ENCODE results near the gene PIGH.

The PIGH gene

GRCh38 chr14:67599698-67600561 is at the start of gene PIGH:
PIGH (minus strand) TSS chr14:67600268; CDS start chr14:67600203, 65 bp downstream.
- Mint-ChIP-seq H3K4me3 (peak within 1 kb of the TSS; percentile 97), H3K9me3 (no peaks in the 10 kb centered on the region), H3K27ac (peak within 1 kb of the TSS; percentile 89), H3K36me3 (ENCODE audit: low read depth) (peaks cover 15% of the 10 kb centered on the region), H3K4me1 (ENCODE audit: low read depth) (peaks cover 25% of the 10 kb centered on the region), H3K27me3 (ENCODE audit: low read depth) (peaks cover 5% of the 10 kb centered on the region)
- peak; percentile 94 for DNase-seq (ENCODE audit: low spot score)

- Mint-ChIP-seq H3K4me3 (no peak overlapping the region), H3K36me3 (ENCODE audit: low read depth) (peaks cover 50% of the 10 kb centered on the region), H3K9me3 (no peaks in the 10 kb centered on the region), H3K27ac (no peak overlapping the region), H3K4me1 (ENCODE audit: low read depth) (peaks cover 25% of the 10 kb centered on the region), H3K27me3 (ENCODE audit: low read depth) (no peaks in the 10 kb centered on the region)
- DNase-seq (ENCODE audit: low spot score): no peak
Observed at GRCh38 chr14:67646131-67646530, 46.1 kb upstream of the PIGH start.

GRCh38 chr14:67645414-67645813 is 45.3 kb upstream of the PIGH start:
- H3K36me3 Mint-ChIP-seq (ENCODE audit: low read depth): peaks cover 44% of the 10 kb centered on the region
- no peak overlapping the region for H3K27ac Mint-ChIP-seq
- H3K9me3 Mint-ChIP-seq: no peaks in the 10 kb centered on the region
- no peak for DNase-seq (ENCODE audit: low spot score)
- no peaks in the 10 kb centered on the region for H3K27me3 Mint-ChIP-seq (ENCODE audit: low read depth)
- H3K4me1 Mint-ChIP-seq (ENCODE audit: low read depth): peaks cover 25% of the 10 kb centered on the region
- H3K4me3 Mint-ChIP-seq: no peak overlapping the region

GRCh38 chr14:67644428-67644827 is 44.4 kb upstream of the PIGH start:
- H3K4me3 Mint-ChIP-seq: peak overlapping the region; percentile 32
- H3K27me3 Mint-ChIP-seq (ENCODE audit: low read depth): no peaks in the 10 kb centered on the region
- peaks cover 36% of the 10 kb centered on the region for H3K36me3 Mint-ChIP-seq (ENCODE audit: low read depth)
- no peak for DNase-seq (ENCODE audit: low spot score)
- H3K9me3 Mint-ChIP-seq: no peaks in the 10 kb centered on the region
- H3K4me1 Mint-ChIP-seq (ENCODE audit: low read depth): peaks cover 25% of the 10 kb centered on the region
- H3K27ac Mint-ChIP-seq: no peak overlapping the region

- Mint-ChIP-seq H3K27me3 (ENCODE audit: low read depth) (no peaks in the 10 kb centered on the region), H3K4me3 (peak overlapping the region; percentile 32), H3K4me1 (ENCODE audit: low read depth) (peaks cover 25% of the 10 kb centered on the region), H3K9me3 (no peaks in the 10 kb centered on the region), H3K27ac (no peak overlapping the region), H3K36me3 (ENCODE audit: low read depth) (peaks cover 32% of the 10 kb centered on the region)
- no peak for DNase-seq (ENCODE audit: low spot score)
Observed at GRCh38 chr14:67643713-67644112, 43.6 kb upstream of the PIGH start.

GRCh38 chr14:67641902-67642749 is 42.1 kb upstream of the PIGH start:
- Mint-ChIP-seq H3K27ac (peak overlapping the region; percentile 70), H3K36me3 (ENCODE audit: low read depth) (peaks cover 27% of the 10 kb centered on the region), H3K9me3 (no peaks in the 10 kb centered on the region), H3K27me3 (ENCODE audit: low read depth) (no peaks in the 10 kb centered on the region), H3K4me1 (ENCODE audit: low read depth) (peaks cover 25% of the 10 kb centered on the region), H3K4me3 (peak overlapping the region; percentile 64)
- peak; percentile 59 for DNase-seq (ENCODE audit: low spot score)

- H3K4me3 Mint-ChIP-seq: no peak overlapping the region
- H3K4me1 Mint-ChIP-seq (ENCODE audit: low read depth): peaks cover 23% of the 10 kb centered on the region
- no peaks in the 10 kb centered on the region for H3K27me3 Mint-ChIP-seq (ENCODE audit: low read depth)
- no peak for DNase-seq (ENCODE audit: low spot score)
- H3K36me3 Mint-ChIP-seq (ENCODE audit: low read depth): peaks cover 21% of the 10 kb centered on the region
- no peaks in the 10 kb centered on the region for H3K9me3 Mint-ChIP-seq
- H3K27ac Mint-ChIP-seq: no peak overlapping the region
Observed at GRCh38 chr14:67641480-67641879, 41.4 kb upstream of the PIGH start.

- H3K27ac Mint-ChIP-seq: no peak overlapping the region
- H3K9me3 Mint-ChIP-seq: no peaks in the 10 kb centered on the region
- no peak overlapping the region for H3K4me3 Mint-ChIP-seq
- H3K4me1 Mint-ChIP-seq (ENCODE audit: low read depth): peaks cover 17% of the 10 kb centered on the region
- no peaks in the 10 kb centered on the region for H3K27me3 Mint-ChIP-seq (ENCODE audit: low read depth)
- peaks cover 6% of the 10 kb centered on the region for H3K36me3 Mint-ChIP-seq (ENCODE audit: low read depth)
- no peak for DNase-seq (ENCODE audit: low spot score)
Observed at GRCh38 chr14:67638642-67639041, 38.6 kb upstream of the PIGH start.

GRCh38 chr14:67636361-67636919 is 36.4 kb upstream of the PIGH start:
- Mint-ChIP-seq H3K9me3 (no peaks in the 10 kb centered on the region), H3K27ac (no peak overlapping the region), H3K36me3 (ENCODE audit: low read depth) (no peaks in the 10 kb centered on the region), H3K4me1 (ENCODE audit: low read depth) (peaks cover 2% of the 10 kb centered on the region), H3K27me3 (ENCODE audit: low read depth) (no peaks in the 10 kb centered on the region), H3K4me3 (no peak overlapping the region)
- DNase-seq (ENCODE audit: low spot score): no peak

- Mint-ChIP-seq H3K27me3 (ENCODE audit: low read depth) (no peaks in the 10 kb centered on the region), H3K4me1 (ENCODE audit: low read depth) (peaks cover 4% of the 10 kb centered on the region), H3K27ac (no peak overlapping the region), H3K36me3 (ENCODE audit: low read depth) (peaks cover 4% of the 10 kb centered on the region), H3K9me3 (no peaks in the 10 kb centered on the region), H3K4me3 (no peak overlapping the region)
- no peak for DNase-seq (ENCODE audit: low spot score)
Observed at GRCh38 chr14:67633451-67634147, 33.5 kb upstream of the PIGH start.

GRCh38 chr14:67630938-67631337 is 30.9 kb upstream of the PIGH start:
- Mint-ChIP-seq H3K36me3 (ENCODE audit: low read depth) (peaks cover 4% of the 10 kb centered on the region), H3K27me3 (ENCODE audit: low read depth) (no peaks in the 10 kb centered on the region), H3K4me3 (no peak overlapping the region), H3K27ac (no peak overlapping the region), H3K4me1 (ENCODE audit: low read depth) (peaks cover 8% of the 10 kb centered on the region), H3K9me3 (no peaks in the 10 kb centered on the region)
- DNase-seq (ENCODE audit: low spot score): no peak

GRCh38 chr14:67630186-67630585 is 30.1 kb upstream of the PIGH start:
- peaks cover 4% of the 10 kb centered on the region for H3K36me3 Mint-ChIP-seq (ENCODE audit: low read depth)
- DNase-seq (ENCODE audit: low spot score): no peak
- no peaks in the 10 kb centered on the region for H3K27me3 Mint-ChIP-seq (ENCODE audit: low read depth)
- no peak overlapping the region for H3K4me3 Mint-ChIP-seq
- no peaks in the 10 kb centered on the region for H3K9me3 Mint-ChIP-seq
- H3K27ac Mint-ChIP-seq: no peak overlapping the region
- peaks cover 7% of the 10 kb centered on the region for H3K4me1 Mint-ChIP-seq (ENCODE audit: low read depth)

GRCh38 chr14:67627519-67627918 is 27.5 kb upstream of the PIGH start:
- Mint-ChIP-seq H3K27ac (no peak overlapping the region), H3K36me3 (ENCODE audit: low read depth) (peaks cover 8% of the 10 kb centered on the region), H3K4me1 (ENCODE audit: low read depth) (peaks cover 16% of the 10 kb centered on the region), H3K9me3 (no peaks in the 10 kb centered on the region), H3K27me3 (ENCODE audit: low read depth) (no peaks in the 10 kb centered on the region), H3K4me3 (no peak overlapping the region)
- no peak for DNase-seq (ENCODE audit: low spot score)

Measured in T-helper 2 cell treated with Interferon-gamma antibody and Interleukin-4, amounts not matched to agents 5 μg/mL and 100 μg/mL, for 36 hours (primary cell).